ENCODE results near the gene RALY.

DNA sequence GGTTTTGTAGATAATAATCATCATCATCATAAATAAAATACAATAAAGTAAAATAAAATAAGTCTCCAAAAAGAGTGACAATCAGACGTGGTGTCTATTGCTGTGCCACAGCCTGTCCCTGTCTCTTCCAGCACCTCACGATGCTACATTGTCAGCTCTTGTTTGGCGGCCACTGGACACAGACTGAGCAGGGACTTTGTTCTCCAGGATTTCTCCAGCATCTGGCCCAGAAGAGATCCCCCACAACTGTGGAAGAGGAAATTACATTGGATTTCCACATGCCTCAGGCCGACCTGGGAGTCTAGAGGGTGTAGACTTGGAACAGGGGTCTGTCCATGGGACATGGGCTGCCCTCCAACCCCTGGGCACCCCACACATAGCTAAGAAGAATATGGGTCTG lies 39.2 kb upstream of the RALY start:
- no peak for TF ChIP-seq EZH2 (IDR thresholded peaks at IDR 0.05; ENCODE audit: low read depth)
- no peak for TF ChIP-seq CTCF (conservative IDR thresholded peaks at IDR 0.05)
